Inferior parietal cortex (tissue), 1 donor: ENCODE results near the gene IDUA.
A peak's percentile ranks its signal among the peaks of the same experiment; 100 is the strongest.
"Not testable (repeated sequence)": the region's sequence is repeated elsewhere in the genome, so short reads cannot be mapped to it uniquely, and the experiment has no call there.

ENCODE experiments used
- DNase-seq: peaks from one replicate; pipeline ENCODE4 v3.0.0-alpha.2; 2016; ENCODE audit errors: extremely low spot score

Gene IDUA

DNA sequence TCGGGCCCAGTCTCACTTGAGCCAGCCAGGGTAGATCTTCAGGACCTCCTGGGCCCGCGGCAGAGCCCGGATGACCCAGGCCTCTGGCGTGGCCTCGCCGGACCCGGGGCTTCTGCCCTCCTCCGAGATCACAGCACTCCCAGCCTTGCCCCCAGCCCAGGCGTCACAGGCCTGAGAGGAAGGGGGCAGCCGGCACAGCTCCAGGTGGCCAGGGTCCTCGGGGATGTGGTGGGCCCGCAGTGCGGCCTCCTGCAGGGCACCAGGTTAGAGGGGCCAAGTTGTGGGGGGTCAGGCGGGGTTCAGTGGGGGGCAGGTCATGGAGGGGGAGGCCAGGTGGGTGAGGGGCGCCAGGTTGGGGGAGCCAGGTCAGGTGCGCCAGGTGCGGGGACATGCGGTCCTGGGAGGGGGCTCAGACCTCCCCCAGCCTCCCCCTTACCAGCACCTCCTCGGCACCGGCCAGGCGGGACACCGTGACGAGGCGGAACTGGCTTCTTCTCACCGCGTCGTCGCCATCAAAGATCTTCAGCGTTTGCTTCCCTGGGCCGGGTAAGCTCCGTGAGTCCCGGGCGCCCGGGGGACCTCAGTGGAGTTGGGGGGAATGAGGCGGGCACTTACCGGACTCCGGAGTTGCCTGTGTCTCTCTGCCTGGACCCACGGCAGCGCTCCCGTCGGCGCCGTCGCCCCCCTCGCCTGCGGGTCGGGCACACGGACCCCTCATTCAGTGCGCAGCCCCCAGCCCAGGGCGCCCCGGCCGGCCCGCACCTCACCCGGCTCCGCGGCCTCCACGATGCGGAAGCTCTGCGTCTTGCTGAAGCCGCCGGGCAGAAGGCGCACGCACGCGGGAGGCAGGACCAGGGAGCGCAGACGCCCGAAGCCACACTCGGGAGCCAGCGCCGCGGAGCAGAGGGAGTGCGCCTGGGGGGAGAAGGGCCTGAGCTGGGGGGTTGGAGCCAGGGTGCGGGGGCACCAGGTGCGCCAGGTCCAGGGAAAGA, 19.4 kb upstream of the IDUA start:
- no peak for DNase-seq

DNA sequence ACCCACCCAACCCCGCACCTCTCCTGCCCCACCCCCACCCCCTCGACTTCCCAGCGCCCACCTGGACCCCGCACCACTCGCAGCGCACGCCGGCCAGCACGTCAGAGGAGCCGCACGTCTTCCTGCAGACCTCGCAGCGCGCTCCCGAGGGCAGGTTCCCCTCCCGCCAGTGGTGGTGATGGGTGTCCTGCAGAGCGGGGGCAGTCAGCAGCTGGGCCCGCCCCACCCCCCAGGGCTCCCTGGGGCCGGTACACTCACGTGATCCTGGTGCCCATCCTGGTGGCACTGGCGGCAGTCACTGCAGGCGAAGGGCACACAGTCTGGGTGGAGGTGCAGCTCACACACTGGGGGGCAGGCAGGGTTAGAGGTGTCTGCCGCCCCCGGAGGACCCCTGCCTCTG, 18.6 kb upstream of the IDUA start:
- no peak for DNase-seq

DNA sequence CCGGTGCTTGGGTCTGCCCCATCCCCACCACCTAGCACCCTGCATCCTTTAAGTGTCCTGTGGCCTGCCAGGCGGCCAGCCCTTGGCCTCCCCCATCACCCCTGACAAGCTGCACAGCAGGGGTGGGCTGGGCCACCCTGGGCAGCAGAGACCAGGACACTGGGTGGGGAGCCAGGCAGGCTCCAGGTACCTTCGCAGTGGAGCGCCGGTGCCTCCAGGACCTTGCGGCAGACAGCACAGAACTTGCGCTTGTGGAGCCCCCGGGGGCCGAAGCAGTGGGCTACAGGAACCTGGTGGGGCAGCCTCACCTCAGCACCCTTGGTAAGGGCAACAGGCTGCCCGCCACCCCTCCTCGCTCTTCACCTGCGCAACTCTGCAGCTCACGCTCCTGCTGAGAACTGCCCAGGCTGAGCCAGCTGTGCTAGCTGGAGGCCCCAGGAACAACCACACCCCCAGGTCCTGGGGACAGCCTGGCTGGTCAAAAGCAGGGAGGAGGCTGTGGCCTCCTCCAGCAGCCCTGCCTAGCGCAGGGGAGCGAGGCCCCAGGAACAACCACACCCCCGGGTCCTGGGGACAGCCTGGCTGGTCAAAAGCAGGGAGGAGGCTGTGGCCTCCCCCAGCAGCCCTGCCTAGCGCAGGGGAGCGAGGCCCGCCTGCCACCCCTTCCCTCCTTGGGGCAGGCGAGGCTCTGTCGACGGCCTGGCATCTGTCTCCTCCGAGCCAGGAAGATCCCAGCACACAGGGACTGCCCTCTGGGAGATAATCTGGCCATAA, 18.0 kb upstream of the IDUA start:
- no peak for DNase-seq

- DNase-seq: no peak
These were observed 16.6 kb upstream of the IDUA start for GRCh38 chr4:970046-970745.

DNA sequence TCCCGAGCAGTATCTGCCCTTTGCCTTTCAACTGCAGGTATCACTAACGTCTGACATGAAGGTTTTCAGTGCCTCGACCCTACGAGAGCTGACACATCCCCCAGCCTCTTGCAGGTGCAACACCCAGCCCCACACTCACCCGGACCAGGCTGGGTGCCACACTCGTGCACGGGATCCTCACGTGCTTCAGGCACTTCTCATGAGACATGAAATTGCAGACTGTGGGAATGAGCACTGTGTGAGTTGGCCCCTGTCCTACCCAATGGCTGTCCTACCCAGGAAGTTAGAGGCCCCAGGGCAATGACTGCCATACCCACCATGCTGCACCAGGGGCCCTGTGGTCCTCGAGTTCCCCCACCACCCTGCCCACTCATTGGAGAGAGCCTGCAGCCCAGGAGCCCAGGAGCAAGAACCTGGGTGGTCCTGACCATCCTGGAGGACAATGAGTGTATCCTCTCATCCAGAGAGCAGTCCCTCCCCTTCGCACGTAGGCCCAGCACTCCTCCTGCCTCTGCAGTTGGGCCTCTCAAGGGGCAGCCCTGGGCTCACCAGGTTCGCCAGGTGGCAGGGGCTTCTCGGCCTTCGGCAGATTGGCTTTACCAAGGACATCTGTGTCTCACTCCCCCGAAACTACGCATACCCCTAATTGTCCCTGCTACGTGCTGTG, 15.9 kb upstream of the IDUA start:
- no peak for DNase-seq

- DNase-seq: no peak
These were observed 15.0 kb upstream of the IDUA start for GRCh38 chr4:971666-972500.

- DNase-seq: no peak
These were observed 14.0 kb upstream of the IDUA start for GRCh38 chr4:972651-973424.

- peak; percentile 77 for DNase-seq
These were observed 13.1 kb upstream of the IDUA start, which contains the start of gene DGKQ for GRCh38 chr4:973431-974397. Gene DGKQ (minus strand): TSS chr4:973569. CDS start chr4:973482, 87 bp downstream.

- no peak for DNase-seq
These were observed 12.2 kb upstream of the IDUA start for GRCh38 chr4:974668-975067.

DNA sequence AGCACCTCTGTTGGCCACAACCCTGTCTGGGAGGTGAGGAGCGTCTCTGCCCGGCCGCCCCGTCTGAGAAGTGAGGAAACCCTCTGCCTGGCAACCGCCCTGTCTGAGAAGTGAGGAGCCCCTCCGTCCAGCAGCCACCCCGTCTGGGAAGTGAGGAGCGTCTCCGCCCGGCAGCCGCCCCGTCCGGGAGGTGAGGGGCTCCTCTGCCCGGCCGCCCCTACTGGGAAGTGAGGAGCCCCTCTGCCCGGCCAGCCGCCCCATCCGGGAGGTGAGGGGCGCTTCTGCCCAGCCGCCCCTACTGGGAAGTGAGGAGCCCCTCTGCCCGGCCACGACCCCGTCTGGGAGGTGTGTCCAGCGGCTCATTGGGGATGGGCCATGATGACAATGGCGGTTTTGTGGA, 10.8 kb upstream of the IDUA start:
- not testable (repeated sequence) for DNase-seq

- DNase-seq: no peak
These were observed 7.7 kb upstream of the IDUA start for GRCh38 chr4:978957-979701.

DNA sequence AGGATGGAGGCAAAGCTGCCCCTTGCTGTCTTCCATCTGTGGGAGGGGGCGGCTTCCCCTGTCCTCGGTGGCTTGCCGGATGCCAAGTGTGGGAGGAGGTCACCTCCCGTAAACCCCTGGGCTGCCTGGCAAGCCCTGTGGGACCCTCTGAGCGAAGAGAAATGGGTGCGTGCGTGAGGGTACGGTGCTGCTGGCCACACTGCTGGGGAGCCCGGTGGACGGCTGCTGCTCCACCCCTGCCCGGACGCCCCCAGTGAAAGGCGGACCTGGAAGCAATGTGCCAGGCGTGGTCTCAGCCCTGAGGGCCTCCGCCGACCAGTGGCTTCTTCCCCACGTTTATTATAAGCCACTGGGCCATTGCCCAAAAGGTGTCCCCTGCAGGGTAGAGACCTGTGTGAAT, 4.6 kb upstream of the IDUA start:
- DNase-seq: no peak

- no peak for DNase-seq
These were observed 4.0 kb upstream of the IDUA start for GRCh38 chr4:982814-983213.

DNA sequence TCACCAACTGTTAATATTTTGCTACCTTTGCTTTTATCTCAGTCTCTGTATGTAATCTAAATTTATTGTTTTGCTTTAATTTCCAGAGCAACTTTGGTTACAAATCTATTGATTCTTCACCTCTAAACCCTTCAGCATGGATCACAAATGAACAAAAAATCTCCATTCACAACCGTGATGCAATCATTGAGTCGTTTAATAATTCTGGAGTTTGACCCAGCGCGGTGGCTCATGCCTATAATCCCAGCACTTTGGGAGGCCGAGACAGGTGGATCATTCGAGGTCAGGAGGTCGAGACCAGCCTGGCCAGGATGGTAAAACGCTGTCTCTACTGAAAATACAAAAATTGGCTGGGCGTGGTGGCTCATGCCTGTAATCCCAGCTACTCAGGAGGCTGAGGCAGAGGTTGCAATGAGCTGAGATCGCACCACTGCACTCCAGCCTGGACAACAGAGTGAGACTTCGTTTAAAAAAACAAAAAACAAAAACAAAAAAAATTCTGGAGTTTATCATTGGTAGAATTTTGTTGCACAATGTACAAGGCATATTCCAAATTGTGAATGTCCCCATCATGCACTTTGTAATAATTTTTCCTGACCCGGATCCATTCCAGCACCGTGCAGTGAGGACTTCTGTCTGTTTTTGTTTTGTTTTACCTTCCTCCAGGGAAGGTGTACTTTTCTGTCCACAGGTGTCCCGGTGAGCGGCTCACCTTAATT, 2.3 kb upstream of the IDUA start:
- DNase-seq: no peak

DNA sequence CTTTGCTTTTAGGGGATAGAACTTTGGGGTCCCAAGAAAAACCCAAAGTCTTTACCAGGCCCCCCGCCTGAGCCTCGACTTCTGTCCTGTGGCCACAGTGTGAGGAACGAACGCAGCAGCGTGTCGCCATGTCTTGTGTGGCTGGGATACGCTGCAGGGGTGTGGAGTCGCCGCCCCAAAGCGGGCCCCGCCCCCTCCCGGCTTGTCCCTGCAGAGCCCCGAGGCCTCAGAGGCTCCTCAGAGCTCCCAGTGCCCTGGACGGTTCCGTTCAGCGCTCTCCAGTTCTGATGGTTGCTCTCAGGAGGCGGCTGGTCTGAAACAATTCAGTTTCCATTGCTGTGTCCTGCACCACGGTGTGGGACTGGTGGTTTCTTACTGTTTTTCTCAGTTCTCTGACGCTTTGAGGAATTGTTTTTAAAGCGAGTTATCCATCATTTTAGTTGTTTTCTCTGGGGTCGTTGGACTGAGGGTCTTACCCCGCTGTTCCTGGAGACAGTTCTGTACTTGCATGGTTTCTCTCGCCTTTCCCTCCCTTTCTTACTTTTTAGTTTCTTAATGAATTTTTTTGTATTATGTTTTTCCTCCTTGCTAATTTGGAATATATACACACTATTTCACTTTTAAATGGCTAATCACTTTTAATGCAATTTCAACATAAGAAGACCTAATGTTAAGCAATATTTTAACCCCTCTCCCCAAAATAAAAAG, 1.6 kb upstream of the IDUA start:
- no peak for DNase-seq

- peak; percentile 35 for DNase-seq
These were observed 391 bp upstream of the IDUA start for GRCh38 chr4:986428-986878.
